SU-DHL-6 (cell line): ENCODE results near the gene SH3GL2.

Source experiments
- CTCF ChIP-seq: fragments of 200-600 bp; sonication (generic); IDR thresholded peaks from one replicate; pipeline ENCODE4 v1.5.1; 2017; ENCODE audit warnings: antibody characterized with exemption, mild to moderate bottlenecking, low read length, moderate library complexity; ENCODE audit not compliant: insufficient read depth, poor library complexity, severe bottlenecking
- EZH2phosphoT487 ChIP-seq: fragments of 200-600 bp; sonication (generic), shearing (Covaris generic); conservative IDR thresholded peaks from 2 replicates; pipeline ENCODE4 v1.6.1; 2018; ENCODE audit warnings: mild to moderate bottlenecking, antibody characterized with exemption, low read length, moderate library complexity, mixed read lengths

GRCh38 chr9:17532461-17532860 lies 46.4 kb upstream of the SH3GL2 start:
- TF ChIP-seq CTCF (no peak), EZH2phosphoT487 (no peak)
